ENCODE results near the gene GATA1. TPM values are rescaled to one million over a fixed set of nuclear protein-coding genes. Genes with fewer than 3 reads are reported as not detected.

The GATA1 gene
- total RNA-seq, 1 donor from 2014 or later = not detected

DNA sequence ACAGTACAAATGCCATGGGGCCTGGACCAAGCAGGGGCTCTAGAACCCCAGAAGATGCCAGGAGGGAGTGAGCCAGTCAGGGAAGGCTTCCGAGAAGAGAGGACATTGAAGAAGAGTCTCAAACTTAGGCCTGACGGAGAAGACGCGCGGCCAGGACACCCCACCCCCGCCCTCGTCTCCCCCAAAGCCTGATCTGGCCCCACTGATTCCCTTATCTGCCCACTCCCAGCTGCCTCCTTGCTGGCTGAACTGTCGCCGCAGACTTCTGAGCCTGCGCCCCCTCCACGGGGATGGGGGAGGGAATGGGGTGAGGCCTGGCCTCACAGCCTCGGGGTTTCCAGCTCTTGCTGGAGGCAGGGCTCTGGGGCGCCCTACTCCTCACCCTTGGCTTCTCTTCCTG, 3.6 kb upstream of the GATA1 start:
- no peak for DNase-seq (ENCODE audit: low spot score)
- intact Hi-C loops (cut with DNase I) = no loop called here

GRCh38 chrX:48784726-48785125, 1.7 kb upstream of the GATA1 start:
- intact Hi-C loops (cut with DNase I) = no loop called here
- no peak for DNase-seq (ENCODE audit: low spot score)

GRCh38 chrX:48785186-48785539, 1.2 kb upstream of the GATA1 start:
- no peak for DNase-seq (ENCODE audit: low spot score)
- intact Hi-C loops (cut with DNase I) = no loop called here

- DNase-seq (ENCODE audit: low spot score) = no peak
- intact Hi-C loops (cut with DNase I) = no loop called here
Observed at GRCh38 chrX:48785540-48786214, 713 bp upstream of the GATA1 start.

DNA sequence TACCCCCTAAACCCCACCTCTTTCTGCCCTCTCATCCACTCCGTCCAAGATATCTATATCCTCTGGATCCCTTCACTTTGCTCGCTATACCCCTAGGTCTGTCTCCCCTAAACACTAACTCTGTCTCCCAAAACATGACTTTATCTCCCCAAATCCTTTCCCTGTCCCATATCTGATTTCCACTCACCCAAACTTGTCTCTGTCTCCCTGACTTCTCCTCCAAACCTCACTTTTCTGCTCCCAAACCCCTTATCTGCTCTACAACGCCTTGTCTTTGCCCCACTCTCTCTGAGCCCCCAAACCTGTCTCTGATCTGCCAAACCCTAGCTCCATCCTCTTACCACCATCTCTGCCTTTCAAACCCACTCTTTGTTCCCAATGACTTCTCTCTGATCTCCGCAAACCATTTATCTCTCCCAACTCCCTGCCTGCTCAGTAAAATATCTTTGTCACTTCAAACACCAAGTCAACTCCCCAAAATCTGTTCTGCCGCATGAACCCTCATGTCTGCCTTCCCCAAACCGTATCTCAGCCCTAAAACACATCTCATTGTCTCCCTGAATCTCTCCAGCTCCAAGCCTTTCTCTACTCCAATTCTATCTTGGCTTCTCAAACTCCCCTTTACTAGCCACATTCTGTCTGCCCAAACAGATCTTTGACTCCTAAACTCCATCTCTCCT, 575 bp downstream of the GATA1 start:
- intact Hi-C loops (cut with DNase I) = no loop called here
- DNase-seq (ENCODE audit: low spot score) = no peak

DNA sequence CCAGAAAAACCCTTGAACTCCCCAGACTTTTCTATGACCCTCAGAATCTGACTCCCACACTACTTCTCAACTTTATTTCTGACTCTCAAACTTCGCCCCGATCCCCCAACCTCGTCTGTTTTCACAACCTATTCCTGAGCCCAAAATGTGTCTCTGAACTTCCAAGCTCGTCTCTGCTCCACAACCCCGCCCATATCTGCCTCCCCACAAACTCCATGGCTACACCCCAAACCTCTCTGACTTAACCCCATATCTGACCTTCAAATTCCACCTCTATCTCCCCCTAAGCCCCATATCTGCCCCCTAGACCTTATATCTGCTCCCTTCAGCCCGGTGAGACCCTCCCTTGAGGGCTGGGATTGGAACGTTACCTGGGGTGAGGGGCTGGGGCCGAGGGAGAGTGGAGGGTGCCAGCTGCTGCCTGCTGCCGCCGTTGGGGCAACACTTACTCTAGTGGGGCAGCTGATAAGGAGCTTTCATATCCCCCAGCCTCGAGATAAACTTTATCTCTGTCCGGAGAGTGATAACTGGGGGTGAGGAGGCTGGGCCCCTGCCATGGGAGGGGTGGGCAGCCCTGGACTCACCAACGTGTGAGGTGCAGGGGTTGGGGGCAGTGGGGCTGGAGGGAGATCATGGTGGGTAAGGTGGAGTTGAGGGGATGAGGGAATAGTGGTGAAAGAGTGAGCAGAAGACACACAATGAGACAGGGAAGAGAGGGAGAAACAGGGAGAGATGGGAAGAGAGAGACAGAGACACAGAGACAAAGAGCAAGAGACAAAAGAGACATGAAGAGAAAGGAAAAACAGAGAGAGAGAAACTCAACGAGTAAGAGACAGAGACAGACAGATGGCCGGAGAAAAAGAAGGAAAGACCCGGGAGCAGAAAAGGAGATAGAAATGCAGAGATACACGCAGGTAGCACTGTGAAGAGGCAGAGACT, 1.4 kb downstream of the GATA1 start:
- intact Hi-C loops (cut with DNase I) = no loop called here

GRCh38 chrX:48789366-48790220, 3.2 kb downstream of the GATA1 start:
- intact Hi-C loops (cut with DNase I) = no loop called here
- DNase-seq (ENCODE audit: low spot score) = no peak

More for the DNA sequence above, 1.4 kb downstream of the GATA1 start:
- no peak for DNase-seq (ENCODE audit: low spot score)

DNA sequence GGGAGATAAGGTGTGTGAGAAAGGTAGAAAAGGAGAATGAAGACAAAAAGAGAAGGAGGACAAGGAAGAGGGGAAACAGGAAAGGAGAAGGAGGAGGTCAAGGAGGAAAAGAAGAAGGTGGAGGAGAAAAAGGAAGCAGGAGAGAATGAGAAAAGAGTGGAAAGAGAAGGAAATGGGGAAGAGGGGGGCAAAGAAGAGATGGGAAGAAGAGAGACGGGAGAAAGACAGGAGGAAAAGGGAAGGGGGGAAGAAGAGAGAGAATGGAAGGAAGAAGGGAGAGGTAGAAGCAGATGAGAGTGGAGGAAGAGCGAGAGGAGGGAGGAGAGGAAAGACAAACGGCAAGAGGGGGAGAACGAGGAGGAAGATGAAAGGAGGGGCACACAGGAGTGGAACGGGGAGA, 4.1 kb downstream of the GATA1 start:
- intact Hi-C loops (cut with DNase I) = no loop called here
- DNase-seq (ENCODE audit: low spot score) = no peak

DNA sequence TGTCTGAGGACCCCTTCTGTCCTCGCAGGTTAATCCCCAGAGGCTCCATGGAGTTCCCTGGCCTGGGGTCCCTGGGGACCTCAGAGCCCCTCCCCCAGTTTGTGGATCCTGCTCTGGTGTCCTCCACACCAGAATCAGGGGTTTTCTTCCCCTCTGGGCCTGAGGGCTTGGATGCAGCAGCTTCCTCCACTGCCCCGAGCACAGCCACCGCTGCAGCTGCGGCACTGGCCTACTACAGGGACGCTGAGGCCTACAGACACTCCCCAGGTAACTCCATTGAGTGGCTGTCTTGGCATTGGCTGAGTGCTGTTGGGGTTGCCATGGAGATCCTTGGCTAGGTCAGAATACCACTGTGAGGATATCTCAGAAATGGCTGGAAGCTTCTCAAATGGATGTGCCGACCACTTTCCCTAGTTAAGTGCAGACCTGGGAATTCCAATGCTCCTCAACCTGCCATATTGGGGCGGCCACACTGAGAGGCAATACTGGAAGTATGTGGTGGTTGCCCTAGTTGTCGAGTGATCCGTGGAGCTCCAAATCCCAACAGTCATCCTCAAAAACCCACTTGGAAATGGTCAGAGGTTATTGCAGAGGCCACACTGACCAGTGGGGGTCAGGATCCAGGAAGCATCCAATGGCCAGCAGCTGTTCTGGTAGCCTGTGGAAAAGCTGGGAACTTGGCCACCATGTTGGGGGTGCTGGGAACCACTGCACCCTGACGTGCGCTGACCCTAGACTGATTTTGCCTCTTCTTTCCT, 4.9 kb downstream of the GATA1 start:
- no peak for DNase-seq (ENCODE audit: low spot score)
- intact Hi-C loops (cut with DNase I) = no loop called here

- intact Hi-C loops (cut with DNase I) = no loop called here
- no peak for DNase-seq (ENCODE audit: low spot score)
Observed at GRCh38 chrX:48792219-48792618, 5.8 kb downstream of the GATA1 start.

GRCh38 chrX:48793935-48794334, 7.5 kb downstream of the GATA1 start:
- no peak for DNase-seq (ENCODE audit: low spot score)
- intact Hi-C loops (cut with DNase I) = no loop called here

DNA sequence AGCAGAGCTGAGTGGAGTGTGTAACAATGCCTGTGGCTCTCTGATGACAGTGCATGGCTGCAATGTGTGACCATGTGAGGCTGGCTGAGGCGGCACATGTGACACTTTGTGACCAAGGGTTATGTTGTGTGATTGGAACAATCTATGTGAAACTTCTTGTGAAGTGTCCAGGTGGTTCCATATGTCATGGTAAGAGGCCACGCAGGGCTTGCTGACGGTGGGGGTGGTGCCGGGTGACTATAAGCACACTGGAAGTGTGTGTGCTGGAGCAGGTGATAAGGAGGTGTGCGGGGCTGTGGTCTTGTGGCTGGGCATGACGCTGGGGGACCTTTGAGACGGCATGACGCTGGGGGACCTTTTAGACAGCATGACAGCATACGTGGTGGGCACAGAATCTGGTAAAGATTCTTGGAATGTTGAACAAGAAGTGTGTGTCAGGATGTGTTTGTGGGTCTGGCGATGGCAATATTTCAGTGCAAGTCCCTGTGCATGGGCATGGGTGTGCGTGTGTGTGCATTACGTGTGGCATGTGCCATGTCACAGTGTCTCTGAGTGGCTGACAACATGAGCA, 8.0 kb downstream of the GATA1 start:
- DNase-seq (ENCODE audit: low spot score) = no peak
- intact Hi-C loops (cut with DNase I) = no loop called here

GRCh38 chrX:48794911-48795515, 8.6 kb downstream of the GATA1 start:
- intact Hi-C loops (cut with DNase I) = no loop called here
- DNase-seq (ENCODE audit: low spot score) = no peak

DNA sequence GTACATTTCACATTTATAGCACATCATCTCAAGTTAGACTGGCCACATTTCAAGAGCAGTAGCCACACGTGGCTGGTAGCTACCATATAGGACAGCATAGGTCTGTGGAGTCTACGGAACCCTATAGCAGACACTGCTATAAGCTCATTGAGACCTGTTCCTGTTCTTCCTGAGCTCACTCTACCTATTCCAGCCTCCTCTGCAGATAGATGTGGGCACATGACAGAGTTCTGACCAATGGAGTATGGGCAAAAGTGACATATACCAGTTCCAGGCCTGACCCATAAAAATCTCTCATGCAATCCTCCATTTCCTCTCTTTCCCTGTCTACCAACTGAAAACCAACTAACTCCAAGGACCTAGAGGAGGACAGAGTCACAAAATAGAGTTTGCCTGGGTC, 11.9 kb downstream of the GATA1 start:
- intact Hi-C loops (cut with DNase I) = no loop called here

GRCh38 chrX:48800574-48801279, 14.3 kb downstream of the GATA1 start:
- no peak for DNase-seq (ENCODE audit: low spot score)
- intact Hi-C loops (cut with DNase I) = loop anchor here (5.0 to 10.0 kb wide), 4 partner anchors 63 to 242 kb away; partner anchors contain the start of genes SUV39H1 and TFE3

More for the DNA sequence above, 11.9 kb downstream of the GATA1 start:
- no peak for DNase-seq (ENCODE audit: low spot score)

DNA sequence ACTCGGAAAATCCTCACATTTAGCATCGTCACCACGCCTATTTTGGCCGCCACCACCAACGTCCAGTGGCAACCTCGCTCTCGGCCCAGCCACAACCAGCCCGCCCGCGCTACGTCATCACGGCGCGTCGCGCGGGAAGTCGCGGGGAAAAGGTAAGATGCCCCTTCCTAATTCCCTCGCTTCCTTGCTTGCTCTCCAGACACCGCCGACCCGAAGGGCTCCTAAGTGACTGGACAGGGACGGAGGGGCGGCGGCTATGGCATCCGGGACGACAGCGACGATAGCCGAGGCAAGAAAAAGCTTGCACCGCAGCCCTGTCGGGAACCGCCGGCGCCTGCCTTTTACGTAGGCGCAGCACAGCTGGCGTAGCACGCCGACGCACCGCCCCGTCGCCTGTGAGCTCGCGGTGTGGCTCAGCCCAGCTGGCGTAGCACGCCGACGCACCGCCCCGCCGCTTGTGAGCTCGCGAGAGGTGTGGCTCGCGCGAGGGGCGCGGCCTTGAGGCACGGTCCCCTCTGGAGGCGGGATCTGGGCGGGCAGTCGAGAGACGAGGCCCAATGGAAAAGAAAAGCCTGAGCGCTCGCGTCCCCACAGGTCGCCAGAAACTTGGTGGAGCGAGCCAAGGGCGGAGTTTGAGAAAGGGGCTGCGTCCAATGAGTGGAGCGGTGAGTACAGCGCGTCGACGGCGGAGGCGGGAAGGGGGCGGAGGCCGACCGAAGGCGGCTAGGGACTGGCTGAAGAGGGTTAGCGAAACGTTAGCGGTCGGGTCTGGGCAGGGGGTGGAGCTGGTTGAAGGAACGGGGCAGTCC, 15.1 kb downstream of the GATA1 start, which contains the start of gene HDAC6:
Gene HDAC6 (plus strand): TSS at position 788 of the 809 bp plus-strand sequence. CDS start 626 bp downstream, outside the sequence.
- DNase-seq (ENCODE audit: low spot score) = peak; percentile 97
- intact Hi-C loops (cut with DNase I) = loop anchor here (5.0 to 10.0 kb wide), 4 partner anchors 64 to 241 kb away; partner anchors contain the start of genes SUV39H1 and TFE3

Data from cardiac septum (tissue), 1 donor.